Endothelial cell of umbilical vein (primary cell): ENCODE data around the gene PRKCG. TPM values are rescaled to one million over a fixed set of nuclear protein-coding genes. Genes with fewer than 3 reads are reported as not detected.

Source experiments
- BruUV-seq: library from RNA; stranded (reverse); fragments of 400-500 nt; replicated peaks from 2 replicates; lab custom pipeline; 2021; lab: Mats Ljungman, UMichigan
- CTCF ChIA-PET: fragments of 300-600, 350-600 bp; sonication (Branson Sonifier 250); formaldehyde crosslinking; loops from one replicate; lab custom pipeline; 2021; ENCODE audit warnings: antibody characterized with exemption, inconsistent platforms; lab: Charles Lee
- POLR2A ChIA-PET: fragments of 300-600, 350-600 bp; sonication (Branson Sonifier 250); formaldehyde crosslinking; loops from one replicate; lab custom pipeline; 2021; ENCODE audit warnings: antibody characterized with exemption, inconsistent platforms; lab: Charles Lee
- DNase-seq: peaks from one replicate; pipeline ENCODE4 v3.0.0-alpha.2; 2011; ENCODE audit warnings: low read depth, low spot score
- FAIRE-seq: peaks from 2 replicates; lab custom pipeline; 2011; peaks lifted over from hg19 to GRCh38; lab: Jason Lieb, UNC
- H2AFZ ChIP-seq: 2 replicates; pipeline ENCODE4 v1.6.0; 2012; ENCODE audit warnings: low read depth, low read length, control low read depth, inconsistent platforms
- H3K27ac ChIP-seq: 2 replicates; pipeline ENCODE4 v1.5.1; 2011; ENCODE audit warnings: low read depth, mild to moderate bottlenecking, control low read depth, low read length, moderate library complexity; ENCODE audit not compliant: insufficient read depth
- H3K27me3 ChIP-seq, 2 experiments: 2 replicates each; pipeline versions ENCODE4 v1.6.0 to v1.6.1; 2011; ENCODE audit warnings: low read length in 2 of 2, mixed read lengths in 1 of 2; ENCODE audit not compliant: control insufficient read depth in 2 of 2, insufficient read depth in 2 of 2
- H3K36me3 ChIP-seq, 2 experiments: 2 replicates in 1 of 2; 3 replicates in 1 of 2; pipeline ENCODE4 v1.5.1; 2011; ENCODE audit warnings: low read length in 2 of 2, mild to moderate bottlenecking in 1 of 2, moderate library complexity in 1 of 2; ENCODE audit not compliant: control insufficient read depth in 2 of 2, insufficient read depth in 2 of 2; ENCODE audit errors: extremely low read depth in 1 of 2
- H3K4me1 ChIP-seq: 3 replicates; pipeline ENCODE4 v1.5.1; 2011; ENCODE audit warnings: mild to moderate bottlenecking, low read length; ENCODE audit not compliant: control insufficient read depth, insufficient read depth; ENCODE audit errors: extremely low read depth
- H3K4me2 ChIP-seq: 2 replicates; pipeline ENCODE4 v1.6.1; 2011; ENCODE audit warnings: low read length, control low read depth, mixed read lengths; ENCODE audit not compliant: insufficient read depth
- H3K4me3 ChIP-seq, 3 experiments: fragments of 200-600 bp in 1 of 3; sonication (generic), shearing (Covaris generic) in 1 of 3; replicated peaks in 1 of 3; 2 replicates each; pipeline ENCODE4 v1.5.1; 2011 to 2016; ENCODE audit warnings: control low read depth in 3 of 3, low read length in 3 of 3, mild to moderate bottlenecking in 2 of 3, inconsistent platforms in 1 of 3, low read depth in 1 of 3, moderate library complexity in 1 of 3; ENCODE audit not compliant: insufficient read depth in 1 of 3
- H3K79me2 ChIP-seq: 2 replicates; pipeline ENCODE4 v1.6.0; 2012; ENCODE audit warnings: low read length, inconsistent platforms; ENCODE audit not compliant: control insufficient read depth, insufficient read depth
- H3K9ac ChIP-seq: replicated peaks from 2 replicates; pipeline ENCODE3; 2011; ENCODE audit warnings: low read length, control low read depth; ENCODE audit not compliant: insufficient read depth; ENCODE audit errors: extremely low read depth
- H3K9me1 ChIP-seq: replicated peaks from 3 replicates; pipeline ENCODE4 v1.6.0; 2011; ENCODE audit warnings: mild to moderate bottlenecking, low read length; ENCODE audit not compliant: control insufficient read depth, insufficient read depth; ENCODE audit errors: extremely low read depth
- H3K9me3 ChIP-seq: replicated peaks from 2 replicates; pipeline ENCODE4 v1.5.1; 2012; ENCODE audit warnings: low read length, inconsistent platforms; ENCODE audit not compliant: control insufficient read depth, insufficient read depth
- H4K20me1 ChIP-seq: replicated peaks from 2 replicates; pipeline ENCODE3; 2011; ENCODE audit warnings: mild to moderate bottlenecking, low read length; ENCODE audit not compliant: control insufficient read depth, insufficient read depth; ENCODE audit errors: extremely low read depth
- EZH2 ChIP-seq: IDR thresholded peaks from 2 replicates; pipeline ENCODE4 v1.6.1; 2012; ENCODE audit warnings: borderline replicate concordance, low read depth, mild to moderate bottlenecking, moderate library complexity, low read length, inconsistent platforms; ENCODE audit not compliant: severe bottlenecking
- FOS ChIP-seq: IDR thresholded peaks from 2 replicates; pipeline ENCODE4 v1.6.1; 2011; ENCODE audit warnings: mild to moderate bottlenecking, low read length, moderate library complexity, borderline replicate concordance; ENCODE audit not compliant: insufficient read depth
- GATA2 ChIP-seq: IDR thresholded peaks from 2 replicates; pipeline ENCODE4 v1.7.0; 2011; ENCODE audit warnings: low read depth, mild to moderate bottlenecking, moderate library complexity, mixed read lengths, low read length; ENCODE audit not compliant: insufficient read length, insufficient read depth
- JUN ChIP-seq: IDR thresholded peaks from 2 replicates; pipeline ENCODE4 v1.6.1; 2011; ENCODE audit warnings: borderline replicate concordance, low read depth; ENCODE audit not compliant: insufficient read length, insufficient read depth
- MYC ChIP-seq: IDR thresholded peaks from one replicate; pipeline ENCODE4 v1.6.1; 2011; ENCODE audit warnings: mild to moderate bottlenecking, low read depth, low read length
- POLR2A ChIP-seq: IDR thresholded peaks from 2 replicates; pipeline ENCODE4 v1.6.1; 2012; ENCODE audit warnings: low read depth, mild to moderate bottlenecking, control low read depth, low read length
- POLR2AphosphoS5 ChIP-seq: IDR thresholded peaks from 2 replicates; pipeline ENCODE4 v1.6.1; 2012; ENCODE audit warnings: low read depth, mild to moderate bottlenecking, control low read depth, low read length, moderate library complexity; ENCODE audit not compliant: insufficient read depth
- dilution Hi-C: fragments of 300-500 bp; cut with MboI; formaldehyde crosslinking; loops from one replicate; pipeline ENCODE4 v1.15.0; 2019; ENCODE audit warnings: low sequenced_read_pairs; ENCODE audit not compliant: extremely low pct_ligation_motif_present
- intact Hi-C: fragments of 100-400 bp; cut with micrococcal nuclease; formaldehyde crosslinking; loops from one replicate; pipeline ENCODE4 v1.10.0; 2022
- polyA plus RNA-seq, 4 experiments: library from polyadenylated mRNA; depleted of rRNA in 3 of 4; stranded (reverse) in 3 of 4; unstranded in 1 of 4; fragments of >200 nt; gene quantifications; 2 replicates each; pipeline versions ENCODE4 v1.2.1 to v1.2.3, GENCODE V29; 2011 to 2012; ENCODE audit warnings: missing spikeins in 1 of 4
- total RNA-seq: library from RNA; stranded (reverse); gene quantifications from 2 replicates; pipeline ENCODE4 v1.2.3, GENCODE V29; 2021
- TF ChIP-seq, protein P1 (sequence below), 2 donors: IDR thresholded peaks; 1 replicate in 1 of 2; 2 replicates in 1 of 2; pipeline ENCODE4 v1.5.1; 2011; ENCODE audit warnings: low read length in 2 of 2, mild to moderate bottlenecking in 2 of 2, moderate library complexity in 2 of 2, control low read depth in 1 of 2, inconsistent platforms in 1 of 2, low read depth in 1 of 2; ENCODE audit not compliant: insufficient read depth in 1 of 2; ENCODE audit errors: extremely low read depth in 1 of 2
- TF ChIP-seq, protein P2 (sequence below): IDR thresholded peaks from 2 replicates; pipeline ENCODE4 v1.6.1; 2011; ENCODE audit not compliant: insufficient read depth, insufficient read length

PRKCG gene
- total and polyA plus RNA-seq, 2 donors (not counting 3 experiments of a cell fraction or from before 2014, with no cell fraction given), result 0.07 TPM; not detected in 1

DNA sequence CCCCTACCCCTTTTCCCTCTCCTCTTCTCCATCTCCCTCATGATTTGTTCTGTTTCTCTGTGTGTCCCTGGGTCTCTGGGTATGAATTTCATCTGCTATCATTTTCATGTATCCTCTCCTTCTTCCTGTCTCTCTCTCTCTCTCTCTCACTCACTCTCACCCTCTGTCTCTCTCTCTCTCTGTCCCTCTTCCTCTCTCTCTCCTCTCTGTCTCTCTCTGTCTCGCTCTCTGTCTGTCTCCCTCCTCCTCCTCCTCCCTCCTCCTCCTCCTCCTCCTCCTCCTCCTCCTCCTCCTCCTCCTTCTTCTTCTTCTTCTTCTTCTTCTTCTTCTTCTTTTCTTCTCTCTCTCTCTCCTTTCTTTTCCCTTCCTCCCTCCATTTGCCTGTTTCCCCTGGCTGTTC, 23.8 kb downstream of the PRKCG start:
- dilution Hi-C loops, result no loop called here
- no TSS peak for BruUV-seq

More for the DNA sequence above, 23.8 kb downstream of the PRKCG start:
- H3K27me3 ChIP-seq, result peaks cover 27 to 33% of the 10 kb centered on the region in 2 experiments
- no peaks in the 10 kb centered on the region for H3K36me3 ChIP-seq
- FAIRE-seq, result no peak
- H3K27ac ChIP-seq, result no peak overlapping the region
- no peaks in the 10 kb centered on the region for H4K20me1 ChIP-seq
- peaks cover 6% of the 10 kb centered on the region for H3K4me1 ChIP-seq
- H3K4me2 ChIP-seq, result no peak overlapping the region
- POLR2A ChIA-PET, result no interaction called here
- no peaks in the 10 kb centered on the region for H3K9me3 ChIP-seq
- H3K79me2 ChIP-seq, result no peaks in the 10 kb centered on the region
- DNase-seq, result no peak
- no peak overlapping the region for H3K4me3 ChIP-seq
- CTCF ChIA-PET, result interaction anchor here (1.3 to 2.8 kb wide), 3 partner anchors 118 to 125 kb away, joined by 4 to 31 read pairs (median 19); no protein-coding TSS in a partner anchor
- intact Hi-C loops, result loop anchor here (5.0 kb wide), 1 partner anchor 192 kb away; no protein-coding TSS in a partner anchor
- no peaks in the 10 kb centered on the region for H3K9me1 ChIP-seq
- no peak overlapping the region for H2AFZ ChIP-seq
- H3K9ac ChIP-seq, result no peak overlapping the region
- TF ChIP-seq, protein P1, sequence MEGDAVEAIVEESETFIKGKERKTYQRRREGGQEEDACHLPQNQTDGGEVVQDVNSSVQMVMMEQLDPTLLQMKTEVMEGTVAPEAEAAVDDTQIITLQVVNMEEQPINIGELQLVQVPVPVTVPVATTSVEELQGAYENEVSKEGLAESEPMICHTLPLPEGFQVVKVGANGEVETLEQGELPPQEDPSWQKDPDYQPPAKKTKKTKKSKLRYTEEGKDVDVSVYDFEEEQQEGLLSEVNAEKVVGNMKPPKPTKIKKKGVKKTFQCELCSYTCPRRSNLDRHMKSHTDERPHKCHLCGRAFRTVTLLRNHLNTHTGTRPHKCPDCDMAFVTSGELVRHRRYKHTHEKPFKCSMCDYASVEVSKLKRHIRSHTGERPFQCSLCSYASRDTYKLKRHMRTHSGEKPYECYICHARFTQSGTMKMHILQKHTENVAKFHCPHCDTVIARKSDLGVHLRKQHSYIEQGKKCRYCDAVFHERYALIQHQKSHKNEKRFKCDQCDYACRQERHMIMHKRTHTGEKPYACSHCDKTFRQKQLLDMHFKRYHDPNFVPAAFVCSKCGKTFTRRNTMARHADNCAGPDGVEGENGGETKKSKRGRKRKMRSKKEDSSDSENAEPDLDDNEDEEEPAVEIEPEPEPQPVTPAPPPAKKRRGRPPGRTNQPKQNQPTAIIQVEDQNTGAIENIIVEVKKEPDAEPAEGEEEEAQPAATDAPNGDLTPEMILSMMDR (IDR thresholded peaks at IDR 0.05; ENCODE audit: extremely low read depth in 1 of 2, insufficient read depth in 1 of 2, low read depth in 1 of 2, low read length in 2 of 2), result no peak
- TF ChIP-seq MYC, result no peak
- no peak for TF ChIP-seq GATA2
- TF ChIP-seq POLR2AphosphoS5, result no peak
- TF ChIP-seq POLR2A, result no peak
- no peak for TF ChIP-seq EZH2
- TF ChIP-seq, protein P2, sequence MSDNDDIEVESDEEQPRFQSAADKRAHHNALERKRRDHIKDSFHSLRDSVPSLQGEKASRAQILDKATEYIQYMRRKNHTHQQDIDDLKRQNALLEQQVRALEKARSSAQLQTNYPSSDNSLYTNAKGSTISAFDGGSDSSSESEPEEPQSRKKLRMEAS, result no peak
- no peak for TF ChIP-seq JUN
- no peak for TF ChIP-seq FOS
